GM23248 (cell line): ENCODE results near the gene RORB. TPM values are rescaled to one million over a fixed set of nuclear protein-coding genes. Genes with fewer than 3 reads are reported as not detected.

Experiments
- DNase-seq: peaks from one replicate; pipeline ENCODE4 v3.0.0-alpha.2; 2015
- H2AFZ ChIP-seq: fragments of 200-600 bp; sonication (generic); 2 replicates; pipeline ENCODE4 v1.6.1; 2016; ENCODE audit warnings: antibody characterized with exemption
- H3F3A ChIP-seq: fragments of 200-600 bp; sonication (generic); 2 replicates; pipeline ENCODE4 v1.6.1; 2016; ENCODE audit warnings: mild to moderate bottlenecking, antibody characterized with exemption, mixed run types; ENCODE audit not compliant: insufficient read depth
- H3K27ac ChIP-seq: fragments of 200-600 bp; sonication (generic); 2 replicates; pipeline ENCODE4 v1.5.1; 2016; ENCODE audit warnings: mild to moderate bottlenecking
- H3K27me3 ChIP-seq: fragments of 200-600 bp; sonication (generic); replicated peaks from 2 replicates; pipeline ENCODE4 v1.6.1; 2016; ENCODE audit warnings: mild to moderate bottlenecking; ENCODE audit not compliant: insufficient read depth
- H3K36me3 ChIP-seq: fragments of 200-600 bp; sonication (generic); 2 replicates; pipeline ENCODE4 v1.6.1; 2016; ENCODE audit warnings: low read depth, mild to moderate bottlenecking
- H3K4me1 ChIP-seq: fragments of 200-600 bp; sonication (generic); 2 replicates; pipeline ENCODE4 v1.6.1; 2016; ENCODE audit warnings: mild to moderate bottlenecking; ENCODE audit not compliant: insufficient read depth
- H3K4me2 ChIP-seq: fragments of 200-600 bp; sonication (generic); one replicate; pipeline ENCODE4 v1.6.1; 2016; ENCODE audit warnings: mild to moderate bottlenecking; ENCODE audit not compliant: unreplicated experiment
- H3K4me3 ChIP-seq: fragments of 200-600 bp; sonication (generic); 2 replicates; pipeline ENCODE4 v1.5.1; 2016; ENCODE audit warnings: mild to moderate bottlenecking
- H3K79me2 ChIP-seq: fragments of 200-600 bp; sonication (generic); 2 replicates; pipeline ENCODE4 v1.6.1; 2016; ENCODE audit warnings: mild to moderate bottlenecking; ENCODE audit not compliant: insufficient read depth
- H3K9ac ChIP-seq: fragments of 200-600 bp; sonication (generic); 2 replicates; pipeline ENCODE4 v1.6.1; 2016; ENCODE audit warnings: mild to moderate bottlenecking
- H3K9me2 ChIP-seq: fragments of 200-600 bp; sonication (generic); 2 replicates; pipeline ENCODE4 v1.6.1; 2016; ENCODE audit warnings: mixed run types, mild to moderate bottlenecking, moderate library complexity; ENCODE audit not compliant: insufficient read depth
- H3K9me3 ChIP-seq: fragments of 200-600 bp; sonication (generic); one replicate; pipeline ENCODE4 v1.6.1; 2017; ENCODE audit warnings: low read depth
- H4K20me1 ChIP-seq: fragments of 200-600 bp; sonication (generic); 2 replicates; pipeline ENCODE4 v1.6.0; 2016; ENCODE audit not compliant: insufficient read depth
- EZH2 ChIP-seq: fragments of 200-600 bp; sonication (generic); IDR thresholded peaks from 2 replicates; pipeline ENCODE4 v1.6.1; 2018; ENCODE audit warnings: antibody characterized with exemption, mild to moderate bottlenecking; ENCODE audit not compliant: insufficient read depth, poor library complexity, severe bottlenecking
- EZH2phosphoT487 ChIP-seq: fragments of 200-600 bp; sonication (generic); IDR thresholded peaks from 2 replicates; pipeline ENCODE4 v1.6.1; 2018; ENCODE audit warnings: antibody characterized with exemption, moderate library complexity, mild to moderate bottlenecking, low read depth; ENCODE audit not compliant: insufficient read depth
- WGBS, 2 experiments: methylation state at CpG; one replicate each; pipeline ENCODE4 v1.1.6; 2015 to 2017; ENCODE audit warnings: low lambda C conversion rate in 2 of 2, low coverage in 1 of 2; ENCODE audit errors: missing lambda C conversion rate in 2 of 2; 5-methylcytosine and 5-hydroxymethylcytosine counted together
- in situ Hi-C: fragments of 300-500 bp; cut with MboI; formaldehyde crosslinking; loops from 2 replicates; pipeline ENCODE4 v1.15.0; 2020
- polyA plus RNA-seq: library from polyadenylated mRNA; unstranded; fragments of >200 nt; fragmentation: Nextera tagmentation; extraction: Ambion mirVana; gene quantifications from 2 replicates; pipeline ENCODE4 v1.2.1, GENCODE V29; 2016
- total RNA-seq: library from RNA; depleted of rRNA; stranded (reverse); fragments of >200 nt; shearing (Covaris generic); gene quantifications from 2 replicates; pipeline ENCODE4 v1.2.3, GENCODE V29; 2014

RORB gene
- total and polyA plus RNA-seq, 2 experiments from 2014 or later = not detected

GRCh38 chr9:74556685-74557084 is 59.5 kb downstream of the RORB start:
- Histone ChIP-seq H3F3A (no peaks in the 10 kb centered on the region), H3K27ac (no peak overlapping the region), H3K9me2 (no peaks in the 10 kb centered on the region), H2AFZ (no peak overlapping the region), H4K20me1 (no peaks in the 10 kb centered on the region), H3K4me2 (no peak overlapping the region), H3K27me3 (no peaks in the 10 kb centered on the region), H3K9ac (no peak overlapping the region), H3K79me2 (no peaks in the 10 kb centered on the region), H3K4me3 (no peak overlapping the region), H3K36me3 (no peaks in the 10 kb centered on the region), H3K9me3 (no peaks in the 10 kb centered on the region), H3K4me1 (no peaks in the 10 kb centered on the region)
- TF ChIP-seq EZH2phosphoT487 (no peak), EZH2 (no peak)
- in situ Hi-C loops = loop anchor here (25.0 kb wide), 2 partner anchors 869 to 1344 kb away; no protein-coding TSS in a partner anchor
- peak; percentile 2 for DNase-seq
- WGBS, 2 experiments = 27 to 32% methylated on average over 3 of the region's 3 CpGs

- Histone ChIP-seq H4K20me1 (no peaks in the 10 kb centered on the region), H3K4me2 (no peak overlapping the region), H3K9me3 (no peaks in the 10 kb centered on the region), H3K27me3 (no peaks in the 10 kb centered on the region), H3K4me1 (no peaks in the 10 kb centered on the region), H3K9ac (no peak overlapping the region), H3K79me2 (no peaks in the 10 kb centered on the region), H3K9me2 (no peaks in the 10 kb centered on the region), H3K27ac (no peak overlapping the region), H3F3A (no peaks in the 10 kb centered on the region), H2AFZ (no peak overlapping the region), H3K36me3 (no peaks in the 10 kb centered on the region), H3K4me3 (no peak overlapping the region)
- no peak for DNase-seq
- in situ Hi-C loops = loop anchor here (25.0 kb wide), 2 partner anchors 870 to 1345 kb away; no protein-coding TSS in a partner anchor
- TF ChIP-seq EZH2phosphoT487 = no peak
- no peak for TF ChIP-seq EZH2
- 80 to 82% methylated on average over 5 of the region's 5 CpGs for WGBS, 2 experiments
Observed at GRCh38 chr9:74557571-74557970, 60.4 kb downstream of the RORB start.

GRCh38 chr9:74562611-74563010 is 65.5 kb downstream of the RORB start:
- H4K20me1 ChIP-seq = no peaks in the 10 kb centered on the region
- no peaks in the 10 kb centered on the region for H3K36me3 ChIP-seq
- H3K27ac ChIP-seq = no peak overlapping the region
- no peak for TF ChIP-seq EZH2
- no peak for TF ChIP-seq EZH2phosphoT487
- no peaks in the 10 kb centered on the region for H3K9me3 ChIP-seq
- no peaks in the 10 kb centered on the region for H3K4me1 ChIP-seq
- no peak overlapping the region for H3K9ac ChIP-seq
- in situ Hi-C loops = loop anchor here (25.0 kb wide), 2 partner anchors 875 to 1350 kb away; no protein-coding TSS in a partner anchor
- no peaks in the 10 kb centered on the region for H3K9me2 ChIP-seq
- no peaks in the 10 kb centered on the region for H3F3A ChIP-seq
- no peaks in the 10 kb centered on the region for H3K27me3 ChIP-seq
- no peak for DNase-seq
- H3K4me2 ChIP-seq = no peak overlapping the region
- H3K79me2 ChIP-seq = no peaks in the 10 kb centered on the region
- no peak overlapping the region for H3K4me3 ChIP-seq
- H2AFZ ChIP-seq = no peak overlapping the region

GRCh38 chr9:74570879-74571512 is 73.9 kb downstream of the RORB start:
- TF ChIP-seq EZH2phosphoT487 = no peak
- TF ChIP-seq EZH2 = no peak
- DNase-seq = peak; percentile 50
- Histone ChIP-seq H3K4me2 (no peak overlapping the region), H3K79me2 (no peaks in the 10 kb centered on the region), H3K27ac (no peak overlapping the region), H4K20me1 (no peaks in the 10 kb centered on the region), H3K9me2 (no peaks in the 10 kb centered on the region), H3K4me1 (no peaks in the 10 kb centered on the region), H3K9ac (no peak overlapping the region), H3K9me3 (no peaks in the 10 kb centered on the region), H3K4me3 (no peak overlapping the region), H3F3A (no peaks in the 10 kb centered on the region), H2AFZ (no peak overlapping the region), H3K27me3 (no peaks in the 10 kb centered on the region), H3K36me3 (no peaks in the 10 kb centered on the region)
- in situ Hi-C loops = loop anchor here (25.0 kb wide), 2 partner anchors 884 to 1359 kb away; no protein-coding TSS in a partner anchor
- WGBS, 2 experiments = 10 to 14% methylated on average over 4 of the region's 4 CpGs
